Thoracic aorta (tissue), 2 donors: ENCODE results near the gene LGR4. TPM values are rescaled to one million over a fixed set of nuclear protein-coding genes. Genes with fewer than 3 reads are reported as not detected.
A peak's percentile ranks its signal among the peaks of the same experiment; 100 is the strongest.

Source experiments
- ATAC-seq: fragments of 150-250 bp; one replicate; pipeline ENCODE4 v1.8.0; 2017; ENCODE audit warnings: low read depth; ENCODE audit not compliant: insufficient number of reproducible peaks, low FRiP score
- DNase-seq: peaks from one replicate; pipeline ENCODE4 v3.0.0-alpha.2; 2020; ENCODE audit warnings: low spot score
- H3K27ac ChIP-seq, 2 donors: fragments of 200-600 bp; sonication (generic); 1 replicate in 1 of 2; 2 replicates in 1 of 2; pipeline ENCODE4 v1.5.1; 2016; ENCODE audit warnings: mild to moderate bottlenecking in 2 of 2, moderate library complexity in 2 of 2
- H3K27me3 ChIP-seq: fragments of 200-600 bp; sonication (generic); replicated peaks from 2 replicates; pipeline ENCODE4 v1.6.0; 2016; ENCODE audit warnings: mild to moderate bottlenecking; ENCODE audit not compliant: insufficient read depth
- H3K36me3 ChIP-seq: fragments of 200-600 bp; sonication (generic); one replicate; pipeline ENCODE4 v1.5.1; 2016
- H3K4me1 ChIP-seq, 2 donors: fragments of 200-600 bp; sonication (generic); 1 replicate in 1 of 2; 2 replicates in 1 of 2; pipeline versions ENCODE4 v1.5.1 to v1.6.0; 2016; ENCODE audit warnings: low read depth in 2 of 2, mild to moderate bottlenecking in 1 of 2; ENCODE audit not compliant: control insufficient read depth in 1 of 2
- H3K4me3 ChIP-seq: fragments of 200-600 bp; sonication (generic); 2 replicates; pipeline ENCODE4 v1.5.1; 2016; ENCODE audit warnings: mild to moderate bottlenecking
- H3K9me3 ChIP-seq: fragments of 200-600 bp; sonication (generic); 2 replicates; pipeline ENCODE4 v1.5.1; 2016
- CTCF ChIP-seq: fragments of 200-600 bp; sonication (generic); IDR thresholded peaks from one replicate; pipeline ENCODE4 v1.5.1; 2019; ENCODE audit warnings: antibody characterized with exemption
- total RNA-seq, 2 donors: library from RNA; depleted of rRNA; stranded (reverse); fragments of >200 nt; gene quantifications; one replicate each; pipeline versions ENCODE4 v1.1.0 to v1.2.3, GENCODE V29; 2016

Gene LGR4
- total RNA-seq, 2 donors from 2014 or later: 26.4 to 48.6 TPM

- Histone ChIP-seq H3K4me3 (peak overlapping the region; percentile 9), H3K27me3 (no peaks in the 10 kb centered on the region), H3K9me3 (no peaks in the 10 kb centered on the region), H3K27ac (peak overlapping the region; percentile 16 to 22), H3K36me3 (no peaks in the 10 kb centered on the region), H3K4me1 (peaks cover 11 to 15% of the 10 kb centered on the region in 2 donors)
- TF ChIP-seq CTCF: no peak
- DNase-seq (no peak), ATAC-seq (no peak)
Measured at GRCh38 chr11:27427183-27427980, 45.2 kb downstream of the LGR4 start.

GRCh38 chr11:27425814-27426213, 46.8 kb downstream of the LGR4 start:
- no peak for ATAC-seq
- Histone ChIP-seq H3K4me1 (peaks cover 13 to 20% of the 10 kb centered on the region in 2 donors), H3K9me3 (no peaks in the 10 kb centered on the region), H3K27ac (no peak overlapping the region), H3K36me3 (no peaks in the 10 kb centered on the region), H3K27me3 (no peaks in the 10 kb centered on the region), H3K4me3 (no peak overlapping the region)
- no peak for TF ChIP-seq CTCF
- DNase-seq: no peak

- ATAC-seq (no peak), DNase-seq (no peak)
- Histone ChIP-seq H3K27ac (no peak overlapping the region), H3K4me3 (no peak overlapping the region), H3K36me3 (no peaks in the 10 kb centered on the region), H3K27me3 (no peaks in the 10 kb centered on the region), H3K9me3 (no peaks in the 10 kb centered on the region), H3K4me1 (peaks cover 13 to 20% of the 10 kb centered on the region in 2 donors)
- TF ChIP-seq CTCF: no peak
Measured at GRCh38 chr11:27423125-27423524, 49.5 kb downstream of the LGR4 start.

GRCh38 chr11:27421819-27422494, 50.6 kb downstream of the LGR4 start:
- DNase-seq (no peak), ATAC-seq (no peak)
- Histone ChIP-seq H3K4me3 (no peak overlapping the region), H3K27me3 (no peaks in the 10 kb centered on the region), H3K36me3 (no peaks in the 10 kb centered on the region), H3K27ac (no peak overlapping the region), H3K4me1 (peaks cover 4 to 8% of the 10 kb centered on the region in 2 donors), H3K9me3 (no peaks in the 10 kb centered on the region)
- no peak for TF ChIP-seq CTCF

GRCh38 chr11:27420722-27421572, 51.6 kb downstream of the LGR4 start:
- H3K27me3 ChIP-seq: no peaks in the 10 kb centered on the region
- H3K4me1 ChIP-seq: peaks cover 2 to 7% of the 10 kb centered on the region in 2 donors
- no peaks in the 10 kb centered on the region for H3K36me3 ChIP-seq
- no peak for DNase-seq
- no peaks in the 10 kb centered on the region for H3K9me3 ChIP-seq
- ATAC-seq: no peak
- no peak overlapping the region for H3K27ac ChIP-seq
- no peak for TF ChIP-seq CTCF
- no peak overlapping the region for H3K4me3 ChIP-seq
